A549 treated with GW870086 at 1 μM for 4 hours (cell line): Measurements from ENCODE around the gene XIRP1. TPM values are rescaled to one million over a fixed set of nuclear protein-coding genes. Genes with fewer than 3 reads are reported as not detected.

Source experiments
- total RNA-seq: library from RNA; stranded (reverse); fragments of 200-300 nt; extraction: Qiagen RNA extraction; gene quantifications from 5 replicates; pipeline ENCODE4 v1.2.3, GENCODE V29; 2022; ENCODE audit warnings: low read depth

Gene XIRP1
- total RNA-seq, result 0.15 to 0.35 TPM (median 0.25 TPM) in 5 replicates

GRCh38 chr3:39192490-39193092 is at the start of gene XIRP1:
XIRP1 (minus strand) TSS chr3:39192595; CDS start chr3:39189445, 3,150 bp downstream.

Other genes with a start within 250 kb of the XIRP1 start
- 0.02 TPM in 1 of 5 replicates, not detected in the others for gene SCN11A, start 140.7 kb downstream of the XIRP1 start, total RNA-seq
- gene WDR48, start 140.6 kb downstream of the XIRP1 start, total RNA-seq, result 16.8 to 22.9 TPM (median 21.2 TPM) in 5 replicates
- gene GORASP1, start 85.0 kb downstream of the XIRP1 start, total RNA-seq, result 30.6 to 39.3 TPM (median 36.6 TPM) in 5 replicates
- 1.3 to 2.5 TPM (median 1.9 TPM) in 5 replicates for gene TTC21A, start 84.9 kb downstream of the XIRP1 start, total RNA-seq
- gene CSRNP1, start 39.0 kb downstream of the XIRP1 start, total RNA-seq, result 17.7 to 25.6 TPM (median 22.8 TPM) in 5 replicates
- gene CX3CR1, start 87.4 kb upstream of the XIRP1 start, total RNA-seq, result 0.03 to 0.08 TPM (median 0.05 TPM) in 3 of 5 replicates, not detected in the others
- not detected in 5 replicates for gene CCR8, start 137.1 kb upstream of the XIRP1 start, total RNA-seq
- 36.2 to 49.0 TPM (median 39.8 TPM) in 5 replicates for gene SLC25A38, start 190.8 kb upstream of the XIRP1 start, total RNA-seq
- gene RPSA, start 214.1 kb upstream of the XIRP1 start, total RNA-seq, result 2,605 to 2,896 TPM (median 2,673 TPM) in 5 replicates